GM12874 (cell line): Measurements from ENCODE around the gene ICA1.

Experiments
- CTCF ChIP-seq: IDR thresholded peaks from 2 replicates; pipeline ENCODE4 v1.5.1; 2011; ENCODE audit warnings: low read depth, mild to moderate bottlenecking, control low read depth, low read length, moderate library complexity; ENCODE audit not compliant: insufficient read depth

ICA1 gene

GRCh38 chr7:8129318-8129659 is 132.7 kb downstream of the ICA1 start:
- no peak for TF ChIP-seq CTCF

DNA sequence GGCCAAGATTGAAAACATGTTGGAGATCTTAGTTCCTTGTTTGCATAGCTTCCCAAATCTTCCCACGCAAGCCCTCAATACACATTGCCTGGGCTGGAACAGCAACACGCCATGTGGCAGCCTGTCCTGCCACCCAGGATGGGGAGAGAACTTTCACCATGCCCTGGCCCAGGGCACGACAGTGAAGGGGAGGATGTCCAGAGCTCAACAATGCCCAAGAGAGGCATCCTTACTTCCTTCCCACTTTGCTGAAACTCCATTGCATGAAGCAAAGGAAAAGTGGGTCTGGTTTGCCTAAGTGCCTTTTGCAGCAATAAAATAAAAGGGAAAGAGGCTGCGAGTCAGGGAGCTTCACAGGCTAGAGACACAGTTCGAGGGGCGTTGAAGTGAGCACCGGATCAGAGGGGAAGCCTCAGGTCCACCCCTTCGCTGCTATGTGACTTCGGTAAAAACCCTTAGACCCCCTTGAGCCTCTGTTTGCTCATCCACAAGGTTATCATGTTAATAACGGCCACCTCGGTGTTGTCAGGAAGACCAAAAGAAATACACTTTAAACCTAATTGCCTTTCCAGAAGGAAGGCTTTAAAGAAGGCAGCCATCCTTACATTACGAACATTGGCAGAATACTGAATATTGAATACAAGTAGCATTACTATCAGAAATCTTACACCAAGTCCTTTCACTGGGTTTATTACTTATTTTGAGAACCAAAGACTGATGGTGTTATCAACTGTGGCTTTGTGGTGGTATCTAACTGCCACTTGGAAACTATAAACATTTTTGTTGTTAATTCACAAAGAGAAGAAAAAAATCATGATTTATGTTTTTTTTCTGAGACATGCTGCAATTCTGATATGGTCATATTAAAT is 133.3 kb downstream of the ICA1 start:
- TF ChIP-seq CTCF, result no peak

DNA sequence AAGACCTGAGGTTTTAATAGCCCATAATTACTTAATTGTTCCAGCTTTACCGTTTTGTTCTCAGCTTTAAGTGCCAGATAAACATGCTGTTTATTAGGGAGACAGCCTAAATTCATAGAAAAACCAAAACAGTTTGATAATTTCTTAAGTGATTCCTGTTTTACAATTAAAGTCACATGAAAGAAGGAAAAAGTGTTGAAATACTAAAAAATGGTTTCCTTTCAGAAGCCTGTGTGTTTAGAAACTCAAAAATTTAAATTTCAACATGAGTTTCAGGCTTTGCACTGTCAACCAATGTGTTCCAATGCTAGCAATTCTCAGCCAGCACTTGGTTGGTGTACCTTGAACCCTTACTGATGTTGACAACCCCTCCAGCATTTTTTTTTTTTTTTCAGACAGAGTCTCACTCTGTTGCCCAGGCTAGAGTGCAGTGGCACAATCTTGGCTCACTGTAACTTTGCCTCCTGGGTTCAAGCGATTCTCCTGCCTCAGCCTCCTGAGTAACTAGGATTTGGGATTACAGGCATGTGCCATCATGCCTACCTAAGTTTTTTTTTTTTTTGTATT is 135.3 kb downstream of the ICA1 start:
- TF ChIP-seq CTCF, result no peak

GRCh38 chr7:8125680-8126444 is 136.1 kb downstream of the ICA1 start:
- TF ChIP-seq CTCF, result no peak

GRCh38 chr7:8121243-8121642 is 140.7 kb downstream of the ICA1 start:
- TF ChIP-seq CTCF, result no peak

DNA sequence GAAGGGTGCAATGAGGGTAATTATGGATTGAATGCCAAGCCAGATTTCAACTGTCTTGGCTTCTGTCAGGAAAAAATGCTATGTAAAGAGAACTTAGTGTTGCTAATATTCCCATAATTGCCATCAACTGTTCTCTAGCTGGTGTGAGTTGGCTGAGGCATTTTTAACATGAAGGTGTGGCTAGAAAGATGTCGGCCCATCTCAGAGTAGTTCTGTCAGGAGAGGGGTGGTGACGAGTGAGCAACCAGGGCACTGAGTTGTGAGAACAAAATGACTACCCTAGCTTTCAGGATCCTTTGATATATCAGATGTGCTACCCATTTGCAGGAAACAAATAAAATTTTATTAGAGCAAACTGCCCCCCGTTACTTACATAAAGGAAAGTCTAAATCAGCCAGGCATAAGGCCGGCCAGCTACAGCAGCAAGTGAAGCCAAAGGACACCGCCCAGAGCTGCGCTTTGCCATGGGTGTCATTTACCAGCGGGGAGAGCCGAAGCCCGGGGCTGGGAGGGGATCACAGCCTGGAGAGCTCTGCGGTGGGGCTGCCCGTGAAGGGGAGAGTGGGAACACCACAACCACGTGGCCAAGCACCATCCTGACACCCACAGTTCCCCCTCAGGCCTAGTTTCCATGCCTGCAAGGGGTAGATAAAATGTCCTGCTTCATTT is 141.4 kb downstream of the ICA1 start:
- TF ChIP-seq CTCF, result no peak

GRCh38 chr7:8119262-8119661 is 142.7 kb downstream of the ICA1 start:
- TF ChIP-seq CTCF, result no peak
